ENCODE results near the gene BCR. TPM values are rescaled to one million over a fixed set of nuclear protein-coding genes. Genes with fewer than 3 reads are reported as not detected.

Gene BCR
- total RNA-seq, 1 experiment from 2014 or later = 77.0 TPM

DNA sequence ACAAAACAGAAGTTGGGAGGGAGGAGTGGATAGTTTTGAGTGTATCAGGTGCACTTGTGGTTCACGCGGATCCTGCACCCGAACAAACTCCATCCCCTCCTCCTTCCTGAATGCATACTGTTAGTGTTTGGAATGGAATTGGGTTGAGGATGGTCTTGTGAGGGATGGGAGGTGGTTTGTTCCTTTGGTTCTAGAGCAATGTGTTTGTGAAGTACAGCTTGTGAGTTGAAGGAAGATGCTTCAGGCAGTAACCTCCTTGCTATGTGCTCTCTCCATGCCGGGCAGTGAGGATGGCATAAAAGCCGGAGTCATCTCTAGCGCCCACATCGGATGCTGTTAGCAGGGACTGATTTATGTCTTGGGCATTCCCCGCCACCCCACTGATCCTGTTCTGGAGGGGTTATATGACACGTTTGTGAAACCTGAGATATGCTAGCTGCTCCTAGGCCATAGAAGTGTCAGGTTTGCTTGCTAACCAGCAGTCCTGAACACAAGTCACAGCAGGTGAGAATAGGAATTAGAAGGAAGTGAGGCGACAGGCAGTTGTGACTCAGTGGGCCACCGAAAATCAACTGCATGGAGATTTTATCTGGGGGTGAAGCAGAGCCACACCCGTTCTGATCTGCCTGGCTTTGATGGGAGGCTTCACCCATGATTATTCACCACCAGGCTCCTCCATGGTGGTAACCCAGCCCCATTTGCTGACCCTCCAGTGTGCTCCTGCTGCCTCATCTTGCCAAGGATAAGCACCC lies 2.2 kb downstream of the BCR start:
- Histone ChIP-seq H4K5ac (ENCODE audit: insufficient read length, low read depth, low read length) (no peak overlapping the region), H2AK5ac (ENCODE audit: insufficient read length, low read length) (no peak overlapping the region), H3K4me1 (ENCODE audit: insufficient read depth, low read length) (peaks cover 4% of the 10 kb centered on the region; the same call in 1 of the 2 replicates), H2BK5ac (ENCODE audit: insufficient read length, low read length) (no peak overlapping the region), H2BK120ac (ENCODE audit: low read depth, low read length, poor library complexity, severe bottlenecking) (no peak overlapping the region), H4K91ac (ENCODE audit: insufficient read length, low read depth, low read length) (no peak overlapping the region), H3T11ph (ENCODE audit: low read length) (no peak overlapping the region), H3K18ac (ENCODE audit: insufficient read length, low read depth, low read length) (no peak overlapping the region), H4K20me1 (ENCODE audit: control insufficient read depth, insufficient read depth, insufficient read length) (peaks cover 6% of the 10 kb centered on the region), H3K14ac (ENCODE audit: insufficient read depth, low read length) (peak overlapping the region; percentile 33; the same call in 1 of the 2 replicates), H2AFZ (ENCODE audit: low read length) (no peak overlapping the region), H3K79me1 (ENCODE audit: insufficient read depth, low read depth, low read length, poor library complexity, severe bottlenecking) (peaks cover 2% of the 10 kb centered on the region), H3K4me2 (ENCODE audit: insufficient read depth, insufficient read length, low read length) (peak overlapping the region; percentile 90), H3K4ac (ENCODE audit: low read depth, low read length) (no peak overlapping the region), H3K9me3 (ENCODE audit: control insufficient read depth, low read depth, low read length) (no peaks in the 10 kb centered on the region), H2BK20ac (ENCODE audit: low read depth, low read length, poor library complexity, severe bottlenecking) (no peak overlapping the region), H2BK12ac (ENCODE audit: insufficient read length, low read depth, low read length) (no peak overlapping the region), H2BK15ac (ENCODE audit: low read depth, low read length) (no peak overlapping the region), H3K9ac (ENCODE audit: extremely low read depth, insufficient read length, low read length) (peak overlapping the region; percentile 17), H3K79me2 (ENCODE audit: insufficient read depth, low read length) (peaks cover 45% of the 10 kb centered on the region; the same call in 1 of the 2 replicates), H3K23ac (ENCODE audit: insufficient read length, low read depth, low read length) (no peak overlapping the region), H3K56ac (ENCODE audit: insufficient read length, low read depth, low read length) (no peak overlapping the region), H3K23me2 (ENCODE audit: insufficient read length, low read depth, low read length, poor library complexity, severe bottlenecking) (peaks cover 21% of the 10 kb centered on the region), H4K8ac (replicated peaks; ENCODE audit: insufficient read length, low read depth, low read length) (no peak overlapping the region), H3K27ac (ENCODE audit: insufficient read length, low read depth, low read length) (no peak overlapping the region), H3K27me3 (ENCODE audit: insufficient read depth, low read length) (no peaks in the 10 kb centered on the region; the same call in 1 of the 2 replicates)
- peak overlapping the region in 2 of 3 experiments; percentile 73 to 89; a peak in 2 of 7 replicates for H3K27ac Mint-ChIP-seq
- H3K4me1 Mint-ChIP-seq = peaks cover 54 to 70% of the 10 kb centered on the region in 2 experiments
- H3K9me3 Mint-ChIP-seq = no peaks in the 10 kb centered on the region; a peak in 1 of 5 replicates
- no peak for DNase-seq
- H3K36me3 Mint-ChIP-seq (ENCODE audit: insufficient read depth in 1 of 3, low read depth in 3 of 3) = peaks cover 19 to 39% (median 27%) of the 10 kb centered on the region in 3 experiments
- peaks cover 12% of the 10 kb centered on the region for H3K27me3 Mint-ChIP-seq (ENCODE audit: low read depth)
- H3K4me3 Mint-ChIP-seq = peak overlapping the region; percentile 73 to 86
- TF ChIP-seq, protein P1, sequence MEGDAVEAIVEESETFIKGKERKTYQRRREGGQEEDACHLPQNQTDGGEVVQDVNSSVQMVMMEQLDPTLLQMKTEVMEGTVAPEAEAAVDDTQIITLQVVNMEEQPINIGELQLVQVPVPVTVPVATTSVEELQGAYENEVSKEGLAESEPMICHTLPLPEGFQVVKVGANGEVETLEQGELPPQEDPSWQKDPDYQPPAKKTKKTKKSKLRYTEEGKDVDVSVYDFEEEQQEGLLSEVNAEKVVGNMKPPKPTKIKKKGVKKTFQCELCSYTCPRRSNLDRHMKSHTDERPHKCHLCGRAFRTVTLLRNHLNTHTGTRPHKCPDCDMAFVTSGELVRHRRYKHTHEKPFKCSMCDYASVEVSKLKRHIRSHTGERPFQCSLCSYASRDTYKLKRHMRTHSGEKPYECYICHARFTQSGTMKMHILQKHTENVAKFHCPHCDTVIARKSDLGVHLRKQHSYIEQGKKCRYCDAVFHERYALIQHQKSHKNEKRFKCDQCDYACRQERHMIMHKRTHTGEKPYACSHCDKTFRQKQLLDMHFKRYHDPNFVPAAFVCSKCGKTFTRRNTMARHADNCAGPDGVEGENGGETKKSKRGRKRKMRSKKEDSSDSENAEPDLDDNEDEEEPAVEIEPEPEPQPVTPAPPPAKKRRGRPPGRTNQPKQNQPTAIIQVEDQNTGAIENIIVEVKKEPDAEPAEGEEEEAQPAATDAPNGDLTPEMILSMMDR (conservative IDR thresholded peaks at IDR 0.05) = no peak
- WGBS (ENCODE audit: extremely low coverage, insufficient read length, low lambda C conversion rate) = no CpG with 5 or more reads among the region's 12 CpGs
